Breast epithelium (tissue), 3 donors: ENCODE measurements around the gene A2ML1.

Source experiments
- POLR2A ChIP-seq: fragments of 450-650 bp; IDR thresholded peaks from one replicate; pipeline ENCODE4 v1.6.1; 2016; ENCODE audit warnings: antibody characterized with exemption, mild to moderate bottlenecking, moderate library complexity
- POLR2AphosphoS5 ChIP-seq, 3 donors: sonication (generic); formaldehyde crosslinking; IDR thresholded peaks; one replicate each; pipeline ENCODE4 v1.6.1; 2017; ENCODE audit warnings: antibody characterized with exemption in 3 of 3
- TF ChIP-seq, protein P1 (sequence below), 3 donors: fragments of 450-650 bp; IDR thresholded peaks; one replicate each; pipeline ENCODE4 v1.5.1; 2016 to 2017; ENCODE audit warnings: antibody characterized with exemption in 3 of 3, mild to moderate bottlenecking in 3 of 3, moderate library complexity in 3 of 3

DNA sequence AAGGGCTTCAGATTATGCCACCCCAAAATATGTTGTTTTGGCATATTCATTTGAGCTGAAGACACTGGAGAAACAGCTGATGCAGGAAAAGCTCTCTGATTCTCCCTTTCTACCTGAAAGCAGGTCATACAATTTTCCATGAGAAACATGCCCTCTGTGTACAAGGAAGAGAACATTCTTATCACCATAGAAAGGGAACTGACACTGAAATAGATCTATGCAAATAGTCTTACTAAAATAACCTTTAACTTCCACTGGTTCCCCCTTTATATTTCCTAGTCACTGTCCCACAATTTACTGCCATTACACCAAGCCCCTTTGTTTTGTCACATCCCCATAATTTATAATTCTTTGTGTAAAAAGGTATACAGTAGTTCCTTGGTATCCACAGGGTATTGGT lies 82.2 kb downstream of the A2ML1 start:
- TF ChIP-seq, protein P1, sequence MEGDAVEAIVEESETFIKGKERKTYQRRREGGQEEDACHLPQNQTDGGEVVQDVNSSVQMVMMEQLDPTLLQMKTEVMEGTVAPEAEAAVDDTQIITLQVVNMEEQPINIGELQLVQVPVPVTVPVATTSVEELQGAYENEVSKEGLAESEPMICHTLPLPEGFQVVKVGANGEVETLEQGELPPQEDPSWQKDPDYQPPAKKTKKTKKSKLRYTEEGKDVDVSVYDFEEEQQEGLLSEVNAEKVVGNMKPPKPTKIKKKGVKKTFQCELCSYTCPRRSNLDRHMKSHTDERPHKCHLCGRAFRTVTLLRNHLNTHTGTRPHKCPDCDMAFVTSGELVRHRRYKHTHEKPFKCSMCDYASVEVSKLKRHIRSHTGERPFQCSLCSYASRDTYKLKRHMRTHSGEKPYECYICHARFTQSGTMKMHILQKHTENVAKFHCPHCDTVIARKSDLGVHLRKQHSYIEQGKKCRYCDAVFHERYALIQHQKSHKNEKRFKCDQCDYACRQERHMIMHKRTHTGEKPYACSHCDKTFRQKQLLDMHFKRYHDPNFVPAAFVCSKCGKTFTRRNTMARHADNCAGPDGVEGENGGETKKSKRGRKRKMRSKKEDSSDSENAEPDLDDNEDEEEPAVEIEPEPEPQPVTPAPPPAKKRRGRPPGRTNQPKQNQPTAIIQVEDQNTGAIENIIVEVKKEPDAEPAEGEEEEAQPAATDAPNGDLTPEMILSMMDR (IDR thresholded peaks at IDR 0.05) = no peak
- TF ChIP-seq POLR2A (no peak), POLR2AphosphoS5 (IDR thresholded peaks at IDR 0.05) (no peak)
